GM10248 (cell line): ENCODE results near the gene MAD1L1.
"Not testable (repeated sequence)": the region's sequence is repeated elsewhere in the genome, so short reads cannot be mapped to it uniquely, and the experiment has no call there.

Experiments
- CTCF ChIA-PET: fragments of 300-600 bp; sonication (Branson Sonifier 250); formaldehyde crosslinking; extraction: SDS; loops from one replicate; lab custom pipeline; 2021; ENCODE audit warnings: antibody characterized with exemption; lab: Yijun Ruan, JAX
- POLR2A ChIA-PET: fragments of 350-650 bp; sonication (Branson Sonifier 250); formaldehyde crosslinking; extraction: SDS; loops from one replicate; lab custom pipeline; 2020; ENCODE audit warnings: antibody characterized with exemption; lab: Yijun Ruan, JAX
- DNase-seq: peaks from one replicate; pipeline ENCODE4 v3.0.0; 2012; ENCODE audit errors: extremely low spot score
- CTCF ChIP-seq: IDR thresholded peaks from 2 replicates; pipeline ENCODE4 v1.5.1; 2012; ENCODE audit warnings: mild to moderate bottlenecking, low read depth; ENCODE audit errors: extremely low read depth, missing control alignments, control extremely low read depth

The MAD1L1 gene

GRCh38 chr7:2162959-2163358, 69.8 kb downstream of the MAD1L1 start:
- ChIA-PET CTCF (interaction anchor here (1.1 kb wide), 1 partner anchor 9 kb away, joined by 3 read pairs; no protein-coding TSS in a partner anchor), POLR2A (no interaction called here)
- no peak for TF ChIP-seq CTCF
- no peak for DNase-seq

- POLR2A ChIA-PET, result interaction anchor here (0.6 kb wide), 1 partner anchor 19 kb away, joined by 3 read pairs; no protein-coding TSS in a partner anchor
- CTCF ChIA-PET, result interaction anchor here (1.1 kb wide), 1 partner anchor 10 kb away, joined by 3 read pairs; no protein-coding TSS in a partner anchor
- not testable (repeated sequence) for DNase-seq
These were observed 70.5 kb downstream of the MAD1L1 start for GRCh38 chr7:2162004-2162902.

GRCh38 chr7:2159176-2159520, 73.6 kb downstream of the MAD1L1 start:
- DNase-seq, result no peak
- no peak for TF ChIP-seq CTCF
- CTCF ChIA-PET, result no interaction called here
- POLR2A ChIA-PET, result no interaction called here

- no peak for TF ChIP-seq CTCF
- no peak for DNase-seq
- ChIA-PET CTCF (interaction anchor here (1.1 to 1.4 kb wide), 3 partner anchors 8 to 12 kb away, joined by 3 to 8 read pairs (median 6); no protein-coding TSS in a partner anchor), POLR2A (no interaction called here)
These were observed 74.2 kb downstream of the MAD1L1 start for GRCh38 chr7:2158331-2159175.

- DNase-seq, result no peak
- ChIA-PET POLR2A (no interaction called here), CTCF (interaction anchor here (0.8 to 1.6 kb wide), 5 partner anchors 9 to 37 kb away, joined by 3 to 8 read pairs (median 5); no protein-coding TSS in a partner anchor)
- no peak for TF ChIP-seq CTCF
These were observed 75.1 kb downstream of the MAD1L1 start for GRCh38 chr7:2157473-2158279.

GRCh38 chr7:2156756-2157472, 75.8 kb downstream of the MAD1L1 start:
- TF ChIP-seq CTCF, result no peak
- POLR2A ChIA-PET, result no interaction called here
- CTCF ChIA-PET, result interaction anchor here (0.8 to 1.6 kb wide), 4 partner anchors 8 to 38 kb away, joined by 3 to 8 read pairs (median 4); no protein-coding TSS in a partner anchor
- DNase-seq, result no peak
